A549 (cell line): ENCODE measurements around the gene SAT2. TPM values are rescaled to one million over a fixed set of nuclear protein-coding genes. Genes with fewer than 3 reads are reported as not detected.

Source experiments
- ATAC-seq, 2 experiments: fragments of 200-7000 bp in 1 of 2; fragments of >200 bp in 1 of 2; cut with Nextera tagmentation in 1 of 2; cut with Tn5 transposase in 1 of 2; 3 replicates each; pipeline versions ENCODE4 v1.8.0 to v1.9.1; 2018 to 2020; ENCODE audit warnings: mild to moderate bottlenecking in 1 of 2, moderate library complexity in 1 of 2
- CTCF ChIA-PET: fragments of 300-600 bp; sonication (Branson Sonifier 250); formaldehyde crosslinking; extraction: SDS; loops from one replicate; lab custom pipeline; 2021; ENCODE audit warnings: antibody characterized with exemption, inconsistent platforms; lab: Yijun Ruan, JAX
- POLR2A ChIA-PET: fragments of 350-600 bp; formaldehyde crosslinking; extraction: SDS; loops from one replicate; lab custom pipeline; 2021; ENCODE audit warnings: antibody characterized with exemption, inconsistent platforms; lab: Yijun Ruan, JAX
- DNase-seq, 2 experiments: peaks; one replicate each; pipeline versions ENCODE4 v3.0.0 to v3.0.0-alpha.2; 2011 to 2016; ENCODE audit warnings: low read depth in 1 of 2, low spot score in 1 of 2
- FAIRE-seq: peaks from 2 replicates; lab custom pipeline; 2011; peaks lifted over from hg19 to GRCh38; lab: Jason Lieb, UNC
- H3K27ac ChIP-seq, 2 experiments: fragments of >200 bp; sonication (Bioruptor Twin); formaldehyde crosslinking; 3 replicates each; pipeline ENCODE4 v1.5.1; 2016 to 2017
- H3K4me1 ChIP-seq: fragments of >200 bp; sonication (Bioruptor Twin); formaldehyde crosslinking; 3 replicates; pipeline ENCODE4 v1.6.1; 2016
- H3K4me2 ChIP-seq: fragments of >200 bp; sonication (Bioruptor Twin); formaldehyde crosslinking; 3 replicates; pipeline ENCODE4 v1.6.1; 2016
- H3K4me3 ChIP-seq: fragments of >200 bp; sonication (Bioruptor Twin); formaldehyde crosslinking; 3 replicates; pipeline ENCODE4 v1.5.1; 2016
- H3K9me3 ChIP-seq: fragments of >200 bp; sonication (Bioruptor Twin); formaldehyde crosslinking; 3 replicates; pipeline ENCODE4 v1.6.1; 2016
- CBX8 ChIP-seq: fragments of 200-600 bp; sonication (generic); IDR thresholded peaks from 2 replicates; pipeline ENCODE4 v1.6.1; 2016
- CEBPB ChIP-seq, 2 experiments: fragments of >200 bp in 1 of 2; sonication (Bioruptor Twin) in 1 of 2; formaldehyde crosslinking in 1 of 2; IDR thresholded peaks; 2 replicates each; pipeline ENCODE4 v1.6.1; 2012 to 2016
- EHMT2 ChIP-seq: fragments of 200-600 bp; sonication (generic); IDR thresholded peaks from 2 replicates; pipeline ENCODE4 v1.6.1; 2016; ENCODE audit warnings: antibody characterized with exemption, low read depth, mild to moderate bottlenecking, moderate library complexity
- HDAC2 ChIP-seq: fragments of 200-600 bp; sonication (generic); IDR thresholded peaks from 2 replicates; pipeline ENCODE4 v1.6.1; 2016
- HOXB5 ChIP-seq: fragments of 250-450 bp; sonication (Bioruptor Pico); IDR thresholded peaks from 2 replicates; pipeline ENCODE4 v1.5.0; 2020; ENCODE audit warnings: mild to moderate bottlenecking, moderate library complexity
- JUNB ChIP-seq: fragments of >200 bp; sonication (Bioruptor Twin); formaldehyde crosslinking; IDR thresholded peaks from 2 replicates; pipeline ENCODE4 v1.6.1; 2016
- KDM5A ChIP-seq: fragments of 200-600 bp; sonication (generic); IDR thresholded peaks from 2 replicates; pipeline ENCODE4 v1.6.1; 2016; ENCODE audit warnings: antibody characterized with exemption, mild to moderate bottlenecking
- MAZ ChIP-seq: fragments of 150-350 bp; IDR thresholded peaks from 2 replicates; pipeline ENCODE4 v1.6.1; 2014; ENCODE audit warnings: antibody characterized with exemption, low read depth, low read length, borderline replicate concordance
- MYC ChIP-seq: IDR thresholded peaks from 2 replicates; pipeline ENCODE4 v1.6.1; 2012; ENCODE audit warnings: mild to moderate bottlenecking, inconsistent platforms, low read length, improper control_type of control experiment, borderline replicate concordance
- NPAS2 ChIP-seq: fragments of 250-450 bp; sonication (Bioruptor Pico); IDR thresholded peaks from 2 replicates; pipeline ENCODE4 v1.8.0; 2022; ENCODE audit warnings: mild to moderate bottlenecking, moderate library complexity, borderline replicate concordance
- NR3C1 ChIP-seq: fragments of >200 bp; sonication (Bioruptor Twin); formaldehyde crosslinking; IDR thresholded peaks from 3 replicates; pipeline ENCODE4 v1.6.1; 2017
- POLR2AphosphoS2 ChIP-seq: conservative IDR thresholded peaks from 2 replicates; pipeline ENCODE4 v1.6.1; 2012; ENCODE audit warnings: low read length, improper control_type of control experiment, inconsistent platforms
- RAD21 ChIP-seq, 2 experiments: fragments of >200 bp in 1 of 2; sonication (Bioruptor Twin) in 1 of 2; formaldehyde crosslinking in 1 of 2; IDR thresholded peaks in 1 of 2; conservative IDR thresholded peaks in 1 of 2; 2 replicates in 1 of 2; 3 replicates in 1 of 2; pipeline ENCODE4 v1.6.1; 2012 to 2018; ENCODE audit warnings: inconsistent platforms in 1 of 2
- RARB ChIP-seq: fragments of 250-450 bp; sonication (Bioruptor Pico); IDR thresholded peaks from 2 replicates; pipeline ENCODE4 v1.8.0; 2021; ENCODE audit warnings: mild to moderate bottlenecking, moderate library complexity
- RCOR1 ChIP-seq: fragments of 150-350 bp; IDR thresholded peaks from 2 replicates; pipeline ENCODE4 v1.6.1; 2014; ENCODE audit warnings: antibody characterized with exemption, low read length, low read depth
- TFCP2L1 ChIP-seq: fragments of 250-450 bp; sonication (Bioruptor Pico); IDR thresholded peaks from 2 replicates; pipeline ENCODE4 v1.5.0; 2021; ENCODE audit warnings: mild to moderate bottlenecking
- ZC3H11A ChIP-seq: fragments of 450-650 bp; IDR thresholded peaks from 2 replicates; pipeline ENCODE4 v1.6.1; 2014; ENCODE audit warnings: antibody characterized with exemption, mild to moderate bottlenecking
- ZFP36 ChIP-seq: fragments of 450-650 bp; IDR thresholded peaks from 2 replicates; pipeline ENCODE4 v1.6.1; 2014; ENCODE audit warnings: borderline replicate concordance; ENCODE audit not compliant: partially characterized antibody
- ZNF302 ChIP-seq: fragments of 250-450 bp; sonication (Bioruptor Pico); IDR thresholded peaks from 2 replicates; pipeline ENCODE4 v1.9.0; 2021; ENCODE audit warnings: inconsistent platforms, mild to moderate bottlenecking, moderate library complexity
- WGBS: methylation state at CpG from one replicate; pipeline ENCODE4 v1.1.6; 2017; ENCODE audit errors: missing lambda C conversion rate; 5-methylcytosine and 5-hydroxymethylcytosine counted together
- polyA plus RNA-seq, 4 experiments: library from polyadenylated mRNA; depleted of rRNA in 3 of 4; stranded (reverse); fragments of >200 nt; fragmentation: RNase III in 1 of 4; extraction: RNeasy Plus Mini Kit Qiagen cat#74134 plus additional on column Dnase treatment in 1 of 4; gene quantifications; 2 replicates in 3 of 4; 3 replicates in 1 of 4; pipeline ENCODE4 v1.2.3, GENCODE V29; 2011 to 2017
- TF ChIP-seq, protein P1 (sequence below): fragments of >200 bp; sonication (Bioruptor Twin); formaldehyde crosslinking; IDR thresholded peaks from 3 replicates; pipeline ENCODE4 v1.5.1; 2016
- TF ChIP-seq, protein P2 (sequence below): fragments of 200-600 bp; sonication (generic); IDR thresholded peaks from 2 replicates; pipeline ENCODE4 v1.6.1; 2016; ENCODE audit warnings: antibody characterized with exemption, mild to moderate bottlenecking, moderate library complexity
- TF ChIP-seq, protein P3 (sequence below): fragments of 150-350 bp; IDR thresholded peaks from 2 replicates; pipeline ENCODE4 v1.6.1; 2014; ENCODE audit warnings: low read depth, mild to moderate bottlenecking, low read length
- TF ChIP-seq, protein P4 (sequence below): IDR thresholded peaks from 2 replicates; pipeline ENCODE4 v1.6.1; 2012
- TF ChIP-seq, protein P5 (sequence below): fragments of 250-450 bp; sonication (Bioruptor Pico); IDR thresholded peaks from 2 replicates; pipeline ENCODE4 v1.5.0; 2020; ENCODE audit warnings: low read depth, mild to moderate bottlenecking, moderate library complexity
- TF ChIP-seq, protein P6 (sequence below): IDR thresholded peaks from 2 replicates; pipeline ENCODE4 v1.6.1; 2012; ENCODE audit warnings: low read depth, borderline replicate concordance
- TF ChIP-seq, protein P7 (sequence below): fragments of >200 bp; sonication (Bioruptor Twin); formaldehyde crosslinking; IDR thresholded peaks from 3 replicates; pipeline ENCODE4 v1.6.1; 2016

Gene SAT2
- polyA plus RNA-seq, 2 of the 4 experiments (the other 2 are of a cell fraction) = 38.1 to 76.3 TPM

DNA sequence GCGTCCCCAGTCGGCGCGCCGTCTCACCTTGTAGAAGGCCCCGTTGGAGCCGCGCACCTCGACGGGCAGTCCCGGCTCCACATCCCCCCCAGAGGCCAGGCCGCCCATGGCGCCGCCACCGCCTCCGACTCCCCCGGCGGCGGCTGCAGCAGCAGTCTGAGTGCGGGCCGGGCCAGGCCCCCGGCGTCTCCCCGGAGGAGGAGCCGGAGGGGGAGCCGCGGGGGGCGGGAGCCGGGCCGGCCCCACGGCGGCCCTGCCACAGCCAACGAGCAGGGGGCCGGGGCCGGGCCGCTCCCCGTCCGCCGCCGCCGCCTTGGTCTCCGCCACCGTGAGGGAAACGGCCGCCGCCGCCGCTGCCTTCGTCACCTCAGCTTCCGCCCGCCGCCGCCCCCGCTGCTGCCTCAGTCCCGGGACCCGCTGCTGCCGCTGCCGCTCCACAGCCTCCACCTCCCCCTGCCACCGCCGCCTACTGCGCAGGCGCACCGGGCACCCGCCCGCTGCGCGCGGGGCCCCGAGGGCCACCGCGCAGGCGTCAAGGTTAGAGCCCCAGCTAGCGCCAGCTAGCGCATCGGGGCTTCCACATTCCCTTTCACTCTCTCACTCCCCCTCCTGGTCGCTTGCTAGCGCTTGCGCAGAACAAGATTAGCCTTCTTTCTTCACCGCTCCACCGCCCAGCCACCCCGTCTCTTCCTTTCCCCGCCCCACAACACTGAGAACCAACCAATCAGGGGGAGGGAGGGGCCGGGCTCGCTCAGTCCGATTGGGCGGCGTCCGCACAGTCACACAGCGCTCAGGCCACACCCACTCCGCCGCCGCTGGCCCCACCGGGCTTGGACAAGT lies 13.0 kb downstream of the SAT2 start, which contains the start of gene FXR2 (continued):
- TF ChIP-seq RAD21 (conservative IDR thresholded peaks at IDR 0.05 in 1 of 2, IDR thresholded peaks at IDR 0.05 in 1 of 2) = 0 out of 5 replicates have a peak, but pooled peaks have one; percentile 10 to 29
- no peak for TF ChIP-seq HDAC2
- TF ChIP-seq ZFP36 = no peak
- TF ChIP-seq POLR2AphosphoS2 = no peak
- TF ChIP-seq, protein P1, sequence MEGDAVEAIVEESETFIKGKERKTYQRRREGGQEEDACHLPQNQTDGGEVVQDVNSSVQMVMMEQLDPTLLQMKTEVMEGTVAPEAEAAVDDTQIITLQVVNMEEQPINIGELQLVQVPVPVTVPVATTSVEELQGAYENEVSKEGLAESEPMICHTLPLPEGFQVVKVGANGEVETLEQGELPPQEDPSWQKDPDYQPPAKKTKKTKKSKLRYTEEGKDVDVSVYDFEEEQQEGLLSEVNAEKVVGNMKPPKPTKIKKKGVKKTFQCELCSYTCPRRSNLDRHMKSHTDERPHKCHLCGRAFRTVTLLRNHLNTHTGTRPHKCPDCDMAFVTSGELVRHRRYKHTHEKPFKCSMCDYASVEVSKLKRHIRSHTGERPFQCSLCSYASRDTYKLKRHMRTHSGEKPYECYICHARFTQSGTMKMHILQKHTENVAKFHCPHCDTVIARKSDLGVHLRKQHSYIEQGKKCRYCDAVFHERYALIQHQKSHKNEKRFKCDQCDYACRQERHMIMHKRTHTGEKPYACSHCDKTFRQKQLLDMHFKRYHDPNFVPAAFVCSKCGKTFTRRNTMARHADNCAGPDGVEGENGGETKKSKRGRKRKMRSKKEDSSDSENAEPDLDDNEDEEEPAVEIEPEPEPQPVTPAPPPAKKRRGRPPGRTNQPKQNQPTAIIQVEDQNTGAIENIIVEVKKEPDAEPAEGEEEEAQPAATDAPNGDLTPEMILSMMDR = peak; percentile 58

DNA sequence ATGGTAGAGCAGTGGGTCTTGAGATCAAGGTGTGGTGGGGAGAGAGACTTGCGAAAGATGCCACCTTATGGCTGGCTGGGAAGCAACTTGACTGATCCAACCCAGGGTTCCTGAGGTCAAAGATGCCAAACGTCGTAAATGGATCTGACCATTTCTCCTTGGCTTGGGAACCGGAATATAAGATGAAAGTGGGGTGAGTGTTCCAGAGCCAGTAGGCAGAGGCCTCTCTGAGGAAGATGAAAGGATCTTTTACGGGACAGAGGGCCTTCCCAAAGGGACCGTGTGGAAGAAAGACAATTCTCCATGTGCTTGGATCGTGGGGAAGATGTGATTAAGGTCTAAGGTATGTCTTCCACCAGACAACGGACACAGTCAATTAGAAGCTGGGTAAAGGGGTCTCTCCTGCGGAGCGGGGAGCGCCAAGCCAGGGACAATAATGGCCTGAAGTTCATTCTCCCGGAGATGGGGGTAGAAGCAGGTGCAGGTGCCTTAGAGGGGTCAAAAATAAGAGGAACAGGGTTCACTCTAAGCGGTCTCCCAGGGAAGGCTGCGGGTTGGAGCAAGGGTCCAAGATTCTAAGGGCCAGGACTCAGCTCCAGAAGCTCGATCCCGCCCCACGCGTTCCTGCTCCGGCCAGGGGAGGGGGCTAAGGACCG lies 13.7 kb downstream of the SAT2 start:
- Histone ChIP-seq H3K4me1 (peaks cover 29% of the 10 kb centered on the region), H3K4me3 (peak overlapping the region; percentile 84), H3K4me2 (peak overlapping the region; percentile 91), H3K27ac (peak overlapping the region; percentile 92 to 95), H3K9me3 (no peaks in the 10 kb centered on the region)
- WGBS = 5% methylated on average over 20 of the region's 20 CpGs
- ChIA-PET POLR2A (interaction anchor here (1.7 to 6.1 kb wide), 5 partner anchors 13 to 130 kb away, joined by 4 to 58 read pairs (median 15); partner anchors contain the start of genes CD68, MPDU1, POLR2A and SAT2), CTCF (interaction anchor here (0.8 to 14.2 kb wide), 17 partner anchors 10 to 260 kb away, joined by 3 to 130 read pairs (median 8); partner anchors contain the start of genes SAT2, SHBG, SOX15 and TP53)
- DNase-seq = peak in 1 of 2 experiments; percentile 54
- no peak for FAIRE-seq
- ATAC-seq = peak; percentile 2 to 14; a peak in 4 of 6 replicates
- TF ChIP-seq CEBPB (IDR thresholded peaks at IDR 0.05) (peak in 1 of 2 experiments; percentile 57; a peak in 2 of 4 replicates), ZNF302 (CRISPR knock-in tag) (no peak), RARB (no peak), RAD21 (conservative IDR thresholded peaks at IDR 0.05 in 1 of 2, IDR thresholded peaks at IDR 0.05 in 1 of 2) (no peak), EHMT2 (no peak), JUNB (no peak), MYC (peak; percentile 33; the same call in 1 of the 2 replicates), HDAC2 (no peak), NPAS2 (CRISPR knock-in tag) (no peak), MAZ (no peak), TFCP2L1 (CRISPR knock-in tag) (no peak), RCOR1 (no peak), CBX8 (no peak), HOXB5 (CRISPR knock-in tag) (no peak), ZC3H11A (no peak), KDM5A (no peak), NR3C1 (no peak)
- TF ChIP-seq, protein P2, sequence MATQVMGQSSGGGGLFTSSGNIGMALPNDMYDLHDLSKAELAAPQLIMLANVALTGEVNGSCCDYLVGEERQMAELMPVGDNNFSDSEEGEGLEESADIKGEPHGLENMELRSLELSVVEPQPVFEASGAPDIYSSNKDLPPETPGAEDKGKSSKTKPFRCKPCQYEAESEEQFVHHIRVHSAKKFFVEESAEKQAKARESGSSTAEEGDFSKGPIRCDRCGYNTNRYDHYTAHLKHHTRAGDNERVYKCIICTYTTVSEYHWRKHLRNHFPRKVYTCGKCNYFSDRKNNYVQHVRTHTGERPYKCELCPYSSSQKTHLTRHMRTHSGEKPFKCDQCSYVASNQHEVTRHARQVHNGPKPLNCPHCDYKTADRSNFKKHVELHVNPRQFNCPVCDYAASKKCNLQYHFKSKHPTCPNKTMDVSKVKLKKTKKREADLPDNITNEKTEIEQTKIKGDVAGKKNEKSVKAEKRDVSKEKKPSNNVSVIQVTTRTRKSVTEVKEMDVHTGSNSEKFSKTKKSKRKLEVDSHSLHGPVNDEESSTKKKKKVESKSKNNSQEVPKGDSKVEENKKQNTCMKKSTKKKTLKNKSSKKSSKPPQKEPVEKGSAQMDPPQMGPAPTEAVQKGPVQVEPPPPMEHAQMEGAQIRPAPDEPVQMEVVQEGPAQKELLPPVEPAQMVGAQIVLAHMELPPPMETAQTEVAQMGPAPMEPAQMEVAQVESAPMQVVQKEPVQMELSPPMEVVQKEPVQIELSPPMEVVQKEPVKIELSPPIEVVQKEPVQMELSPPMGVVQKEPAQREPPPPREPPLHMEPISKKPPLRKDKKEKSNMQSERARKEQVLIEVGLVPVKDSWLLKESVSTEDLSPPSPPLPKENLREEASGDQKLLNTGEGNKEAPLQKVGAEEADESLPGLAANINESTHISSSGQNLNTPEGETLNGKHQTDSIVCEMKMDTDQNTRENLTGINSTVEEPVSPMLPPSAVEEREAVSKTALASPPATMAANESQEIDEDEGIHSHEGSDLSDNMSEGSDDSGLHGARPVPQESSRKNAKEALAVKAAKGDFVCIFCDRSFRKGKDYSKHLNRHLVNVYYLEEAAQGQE = no peak
- TF ChIP-seq, protein P3, sequence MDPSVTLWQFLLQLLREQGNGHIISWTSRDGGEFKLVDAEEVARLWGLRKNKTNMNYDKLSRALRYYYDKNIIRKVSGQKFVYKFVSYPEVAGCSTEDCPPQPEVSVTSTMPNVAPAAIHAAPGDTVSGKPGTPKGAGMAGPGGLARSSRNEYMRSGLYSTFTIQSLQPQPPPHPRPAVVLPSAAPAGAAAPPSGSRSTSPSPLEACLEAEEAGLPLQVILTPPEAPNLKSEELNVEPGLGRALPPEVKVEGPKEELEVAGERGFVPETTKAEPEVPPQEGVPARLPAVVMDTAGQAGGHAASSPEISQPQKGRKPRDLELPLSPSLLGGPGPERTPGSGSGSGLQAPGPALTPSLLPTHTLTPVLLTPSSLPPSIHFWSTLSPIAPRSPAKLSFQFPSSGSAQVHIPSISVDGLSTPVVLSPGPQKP = no peak
- TF ChIP-seq, protein P4, sequence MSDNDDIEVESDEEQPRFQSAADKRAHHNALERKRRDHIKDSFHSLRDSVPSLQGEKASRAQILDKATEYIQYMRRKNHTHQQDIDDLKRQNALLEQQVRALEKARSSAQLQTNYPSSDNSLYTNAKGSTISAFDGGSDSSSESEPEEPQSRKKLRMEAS = peak; percentile 19; the same call in 1 of the 2 replicates
- TF ChIP-seq, protein P5, sequence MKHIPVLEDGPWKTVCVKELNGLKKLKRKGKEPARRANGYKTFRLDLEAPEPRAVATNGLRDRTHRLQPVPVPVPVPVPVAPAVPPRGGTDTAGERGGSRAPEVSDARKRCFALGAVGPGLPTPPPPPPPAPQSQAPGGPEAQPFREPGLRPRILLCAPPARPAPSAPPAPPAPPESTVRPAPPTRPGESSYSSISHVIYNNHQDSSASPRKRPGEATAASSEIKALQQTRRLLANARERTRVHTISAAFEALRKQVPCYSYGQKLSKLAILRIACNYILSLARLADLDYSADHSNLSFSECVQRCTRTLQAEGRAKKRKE (CRISPR knock-in tag) = no peak
- TF ChIP-seq, protein P6, sequence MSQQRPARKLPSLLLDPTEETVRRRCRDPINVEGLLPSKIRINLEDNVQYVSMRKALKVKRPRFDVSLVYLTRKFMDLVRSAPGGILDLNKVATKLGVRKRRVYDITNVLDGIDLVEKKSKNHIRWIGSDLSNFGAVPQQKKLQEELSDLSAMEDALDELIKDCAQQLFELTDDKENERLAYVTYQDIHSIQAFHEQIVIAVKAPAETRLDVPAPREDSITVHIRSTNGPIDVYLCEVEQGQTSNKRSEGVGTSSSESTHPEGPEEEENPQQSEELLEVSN = no peak
- TF ChIP-seq, protein P7, sequence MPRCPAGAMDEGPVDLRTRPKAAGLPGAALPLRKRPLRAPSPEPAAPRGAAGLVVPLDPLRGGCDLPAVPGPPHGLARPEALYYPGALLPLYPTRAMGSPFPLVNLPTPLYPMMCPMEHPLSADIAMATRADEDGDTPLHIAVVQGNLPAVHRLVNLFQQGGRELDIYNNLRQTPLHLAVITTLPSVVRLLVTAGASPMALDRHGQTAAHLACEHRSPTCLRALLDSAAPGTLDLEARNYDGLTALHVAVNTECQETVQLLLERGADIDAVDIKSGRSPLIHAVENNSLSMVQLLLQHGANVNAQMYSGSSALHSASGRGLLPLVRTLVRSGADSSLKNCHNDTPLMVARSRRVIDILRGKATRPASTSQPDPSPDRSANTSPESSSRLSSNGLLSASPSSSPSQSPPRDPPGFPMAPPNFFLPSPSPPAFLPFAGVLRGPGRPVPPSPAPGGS = no peak
